Colon (tissue), 2 donors: Measurements from ENCODE around the gene NCOA1.
"Not testable (repeated sequence)": the region's sequence is repeated elsewhere in the genome, so short reads cannot be mapped to it uniquely, and the experiment has no call there.

ENCODE experiments used
- FAIRE-seq: peaks from 2 replicates; lab custom pipeline; 2012; peaks lifted over from hg19 to GRCh38; lab: Jason Lieb, UNC
- donor health status: control.
- donor health status: control.

NCOA1 gene

GRCh38 chr2:24540011-24540477 is 49.0 kb downstream of the NCOA1 start:
- no peak for FAIRE-seq

- no peak for FAIRE-seq
Observed at GRCh38 chr2:24541621-24542020, 50.6 kb downstream of the NCOA1 start.

- FAIRE-seq = no peak
Observed at GRCh38 chr2:24542269-24542872, 51.3 kb downstream of the NCOA1 start.

- FAIRE-seq = no peak
Observed at GRCh38 chr2:24543252-24543651, 52.2 kb downstream of the NCOA1 start.

- no peak for FAIRE-seq
Observed at GRCh38 chr2:24544456-24545115, 53.5 kb downstream of the NCOA1 start.

- no peak for FAIRE-seq
Observed at GRCh38 chr2:24546669-24547068, 55.6 kb downstream of the NCOA1 start.

- no peak for FAIRE-seq
Observed at GRCh38 chr2:24548058-24548457, 57.0 kb downstream of the NCOA1 start.

- FAIRE-seq = not testable (repeated sequence)
Observed at GRCh38 chr2:24550301-24550700, 59.2 kb downstream of the NCOA1 start.

GRCh38 chr2:24551016-24551415 is 60.0 kb downstream of the NCOA1 start:
- no peak for FAIRE-seq

GRCh38 chr2:24552836-24553235 is 61.8 kb downstream of the NCOA1 start:
- no peak for FAIRE-seq

- no peak for FAIRE-seq
Observed at GRCh38 chr2:24558781-24559472, 67.9 kb downstream of the NCOA1 start.

- no peak for FAIRE-seq
Observed at GRCh38 chr2:24559473-24560113, 68.5 kb downstream of the NCOA1 start.

GRCh38 chr2:24565537-24565936 is 74.5 kb downstream of the NCOA1 start:
- no peak for FAIRE-seq

GRCh38 chr2:24566209-24566608 is 75.2 kb downstream of the NCOA1 start:
- no peak for FAIRE-seq

GRCh38 chr2:24566630-24567029 is 75.6 kb downstream of the NCOA1 start:
- no peak for FAIRE-seq

- no peak for FAIRE-seq
Observed at GRCh38 chr2:24568551-24568950, 77.5 kb downstream of the NCOA1 start.

- FAIRE-seq = not testable (repeated sequence)
Observed at GRCh38 chr2:24569565-24569964, 78.5 kb downstream of the NCOA1 start.

- FAIRE-seq = no peak
Observed at GRCh38 chr2:24570225-24570624, 79.2 kb downstream of the NCOA1 start.

GRCh38 chr2:24571828-24572442 is 80.9 kb downstream of the NCOA1 start:
- no peak for FAIRE-seq

- no peak for FAIRE-seq
Observed at GRCh38 chr2:24576146-24576545, 85.1 kb downstream of the NCOA1 start.

GRCh38 chr2:24576617-24577016 is 85.6 kb downstream of the NCOA1 start:
- no peak for FAIRE-seq

- no peak for FAIRE-seq
Observed at GRCh38 chr2:24577481-24577880, 86.4 kb downstream of the NCOA1 start.
